Measurements from ENCODE around the gene CR1. TPM values are rescaled to one million over a fixed set of nuclear protein-coding genes. Genes with fewer than 3 reads are reported as not detected.

Gene CR1
- total and polyA plus RNA-seq, 9 of the 15 experiments (the other 6 are each of a cell fraction or from before 2014, with no cell fraction given), result 0.07 to 0.47 (median 0.18) TPM

- TF ChIP-seq ZHX1 (conservative IDR thresholded peaks at IDR 0.05; ENCODE audit: low read length), result no peak
- TF ChIP-seq CEBPG (CRISPR knock-in tag; IDR thresholded peaks at IDR 0.05), result peak; percentile 52; the same call in 1 of the 2 replicates
- no peak for TF ChIP-seq CEBPG (tag; conservative IDR thresholded peaks at IDR 0.05 in 1 of 2, IDR thresholded peaks at IDR 0.05 in 1 of 2)
Measured at GRCh38 chr1:207644166-207644851, 148.4 kb downstream of the CR1 start (continued).

- Histone ChIP-seq H3K9me1 (ENCODE audit: control insufficient read depth, insufficient read depth, low read length) (no peaks in the 10 kb centered on the region), H2AFZ (ENCODE audit: low read depth, low read length) (peak within 1 kb of the TSS; percentile 80), H3K4me3 (peak within 1 kb of the TSS; percentile 67), H3K36me3 (ENCODE audit: control insufficient read depth, insufficient read depth, low read length) (peaks cover 3% of the 10 kb centered on the region; the same call in 2 of the 3 replicates), H3K27ac (ENCODE audit: extremely low read depth, low read depth, low read length) (peak within 1 kb of the TSS; percentile 80), H3K79me2 (ENCODE audit: control insufficient read depth, insufficient read depth, low read length) (peaks cover 52% of the 10 kb centered on the region), H3K9me3 (replicated peaks; ENCODE audit: control insufficient read depth, insufficient read depth, low read depth, low read length) (no peaks in the 10 kb centered on the region), H3K4me1 (replicated peaks in 1 of 2; ENCODE audit: control insufficient read depth in 2 of 2, insufficient read depth in 2 of 2, low read length in 2 of 2) (peaks cover 23 to 25% of the 10 kb centered on the region in 2 experiments), H3K9ac (ENCODE audit: insufficient read depth in 1 of 2, low read depth in 2 of 2, low read length in 2 of 2) (peak within 1 kb of the TSS; percentile 75 to 96), H4K20me1 (replicated peaks; ENCODE audit: control insufficient read depth, insufficient read depth, low read length) (no peaks in the 10 kb centered on the region), H3K27me3 (ENCODE audit: control insufficient read depth in 2 of 2, insufficient read depth in 2 of 2, low read length in 2 of 2) (no peaks in the 10 kb centered on the region), H3K4me2 (ENCODE audit: insufficient read depth, low read length) (peak within 1 kb of the TSS; percentile 96)
- under 1% methylated on average over 58 of the region's 65 CpGs for WGBS (ENCODE audit: insufficient coverage, low coverage, missing lambda C conversion rate)
- CTCF ChIA-PET (ENCODE audit: low intra/inter-chr PET ratio), result no interaction called here
- ATAC-seq (peak; percentile 87), FAIRE-seq (peak; percentile 69), DNase-seq (ENCODE audit: extremely low read depth in 1 of 4, low spot score in 3 of 4) (peak; percentile 95 to 99 (median 96))
- in situ Hi-C loops (cut with MboI) (no loop called here), intact Hi-C loops (cut with micrococcal nuclease) (loop anchor here (5.0 to 10.0 kb wide), 2 partner anchors 107 to 590 kb away; partner anchors contain the start of genes CD46, PFKFB2 and YOD1)
- TSS peak; percentile 52 for BruUV-seq (replicated peaks)
- POLR2A ChIA-PET, result interaction anchor here (0.6 to 1.5 kb wide), 6 partner anchors 11 to 1967 kb away, joined by 3 to 7 read pairs (median 4); no protein-coding TSS in a partner anchor
- TF ChIP-seq HDAC2 (IDR thresholded peaks at IDR 0.05) (peak; percentile 78; the same call in 1 of the 2 replicates), CHD4 (IDR thresholded peaks at IDR 0.05; ENCODE audit: insufficient read depth, insufficient replicate concordance, low read depth, low read length, poor library complexity, severe bottlenecking) (no peak), ARID4B (CRISPR knock-in tag; IDR thresholded peaks at IDR 0.05) (peak; percentile 96), LARP7 (IDR thresholded peaks at IDR 0.05) (peak; percentile 25; the same call in 1 of the 2 replicates), SUPT5H (IDR thresholded peaks at IDR 0.05) (peak; percentile 82)
- TF ChIP-seq, protein P1, sequence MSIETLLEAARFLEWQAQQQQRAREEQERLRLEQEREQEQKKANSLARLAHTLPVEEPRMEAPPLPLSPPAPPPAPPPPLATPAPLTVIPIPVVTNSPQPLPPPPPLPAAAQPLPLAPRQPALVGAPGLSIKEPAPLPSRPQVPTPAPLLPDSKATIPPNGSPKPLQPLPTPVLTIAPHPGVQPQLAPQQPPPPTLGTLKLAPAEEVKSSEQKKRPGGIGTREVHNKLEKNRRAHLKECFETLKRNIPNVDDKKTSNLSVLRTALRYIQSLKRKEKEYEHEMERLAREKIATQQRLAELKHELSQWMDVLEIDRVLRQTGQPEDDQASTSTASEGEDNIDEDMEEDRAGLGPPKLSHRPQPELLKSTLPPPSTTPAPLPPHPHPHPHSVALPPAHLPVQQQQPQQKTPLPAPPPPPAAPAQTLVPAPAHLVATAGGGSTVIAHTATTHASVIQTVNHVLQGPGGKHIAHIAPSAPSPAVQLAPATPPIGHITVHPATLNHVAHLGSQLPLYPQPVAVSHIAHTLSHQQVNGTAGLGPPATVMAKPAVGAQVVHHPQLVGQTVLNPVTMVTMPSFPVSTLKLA (conservative IDR thresholded peaks at IDR 0.05), result peak; percentile 90 to 97
Measured at GRCh38 chr1:207644852-207645634, 149.1 kb downstream of the CR1 start, which contains the start of gene CR1L. TSS of gene CR1L (plus strand) at chr1:207645133. CDS start at chr1:207645234, 101 bp downstream.
